Measurements from ENCODE around the gene VIPAS39.
"Not testable (repeated sequence)": the region's sequence is repeated elsewhere in the genome, so short reads cannot be mapped to it uniquely, and the experiment has no call there.

VIPAS39 gene

GRCh38 chr14:77424862-77425261, 32.5 kb downstream of the VIPAS39 start:
- H2AFZ ChIP-seq (ENCODE audit: low read depth, low read length), result no peak overlapping the region
- H3K36me3 ChIP-seq (replicated peaks; ENCODE audit: low read depth, low read length), result peaks cover 60% of the 10 kb centered on the region
- H3K79me2 ChIP-seq (ENCODE audit: low read length), result no peaks in the 10 kb centered on the region
- no peak overlapping the region for H3K9ac ChIP-seq (ENCODE audit: low read length)
- TF ChIP-seq EZH2phosphoT487 (IDR thresholded peaks at IDR 0.05; ENCODE audit: low read depth), result no peak
- TF ChIP-seq CTCF (IDR thresholded peaks at IDR 0.05; ENCODE audit: low read depth, low read length), result no peak
- H3K9me3 ChIP-seq (ENCODE audit: insufficient read depth, low read length), result peaks cover 2% of the 10 kb centered on the region; the same call in 1 of the 2 replicates
- H3K27ac ChIP-seq (ENCODE audit: low read length), result no peak overlapping the region
- no peak overlapping the region for H3K4me2 ChIP-seq (ENCODE audit: low read length)
- no peaks in the 10 kb centered on the region for H4K20me1 ChIP-seq (ENCODE audit: insufficient read depth, low read length)
- no peaks in the 10 kb centered on the region for H3K4me1 ChIP-seq (ENCODE audit: low read length)
- no peaks in the 10 kb centered on the region for H3K27me3 ChIP-seq (ENCODE audit: low read depth, low read length)
- H3K4me3 ChIP-seq (ENCODE audit: low read length), result no peak overlapping the region

GRCh38 chr14:77423423-77423822, 34.0 kb downstream of the VIPAS39 start, which contains the start of gene NOXRED1:
Gene NOXRED1, minus strand, starts transcription at chr14:77423523. Its CDS starts 634 bp downstream, at chr14:77422889.
- Histone ChIP-seq H3K4me3 (ENCODE audit: low read length) (no peak within 1 kb of the TSS), H4K20me1 (ENCODE audit: insufficient read depth, low read length) (no peaks in the 10 kb centered on the region), H2AFZ (ENCODE audit: low read depth, low read length) (no peak within 1 kb of the TSS), H3K4me1 (ENCODE audit: low read length) (no peaks in the 10 kb centered on the region), H3K9ac (ENCODE audit: low read length) (no peak within 1 kb of the TSS), H3K27ac (ENCODE audit: low read length) (no peak within 1 kb of the TSS), H3K79me2 (ENCODE audit: low read length) (no peaks in the 10 kb centered on the region), H3K9me3 (ENCODE audit: insufficient read depth, low read length) (peaks cover 5% of the 10 kb centered on the region; the same call in 1 of the 2 replicates), H3K4me2 (ENCODE audit: low read length) (no peak within 1 kb of the TSS), H3K36me3 (replicated peaks; ENCODE audit: low read depth, low read length) (peaks cover 52% of the 10 kb centered on the region), H3K27me3 (ENCODE audit: low read depth, low read length) (no peaks in the 10 kb centered on the region)
- TF ChIP-seq CTCF (IDR thresholded peaks at IDR 0.05; ENCODE audit: low read depth, low read length) (no peak), EZH2phosphoT487 (IDR thresholded peaks at IDR 0.05; ENCODE audit: low read depth) (no peak)

GRCh38 chr14:77421201-77421600, 36.2 kb downstream of the VIPAS39 start:
- Histone ChIP-seq H3K4me2 (ENCODE audit: low read length) (no peak overlapping the region), H3K27me3 (ENCODE audit: low read depth, low read length) (no peaks in the 10 kb centered on the region), H3K36me3 (replicated peaks; ENCODE audit: low read depth, low read length) (peaks cover 36% of the 10 kb centered on the region), H3K4me1 (ENCODE audit: low read length) (no peaks in the 10 kb centered on the region), H2AFZ (ENCODE audit: low read depth, low read length) (no peak overlapping the region), H3K9ac (ENCODE audit: low read length) (no peak overlapping the region), H3K4me3 (ENCODE audit: low read length) (no peak overlapping the region), H3K27ac (ENCODE audit: low read length) (no peak overlapping the region), H4K20me1 (ENCODE audit: insufficient read depth, low read length) (no peaks in the 10 kb centered on the region), H3K9me3 (ENCODE audit: insufficient read depth, low read length) (peaks cover 5% of the 10 kb centered on the region; the same call in 1 of the 2 replicates), H3K79me2 (ENCODE audit: low read length) (no peaks in the 10 kb centered on the region)
- TF ChIP-seq CTCF (IDR thresholded peaks at IDR 0.05; ENCODE audit: low read depth, low read length) (no peak), EZH2phosphoT487 (IDR thresholded peaks at IDR 0.05; ENCODE audit: low read depth) (no peak)

GRCh38 chr14:77416836-77417235, 40.6 kb downstream of the VIPAS39 start:
- no peaks in the 10 kb centered on the region for H3K27me3 ChIP-seq (ENCODE audit: low read depth, low read length)
- H3K4me2 ChIP-seq (ENCODE audit: low read length), result no peak overlapping the region
- no peaks in the 10 kb centered on the region for H3K79me2 ChIP-seq (ENCODE audit: low read length)
- H2AFZ ChIP-seq (ENCODE audit: low read depth, low read length), result no peak overlapping the region
- H3K27ac ChIP-seq (ENCODE audit: low read length), result no peak overlapping the region
- no peaks in the 10 kb centered on the region for H3K4me1 ChIP-seq (ENCODE audit: low read length)
- peaks cover 5% of the 10 kb centered on the region; the same call in 1 of the 2 replicates for H3K9me3 ChIP-seq (ENCODE audit: insufficient read depth, low read length)
- H4K20me1 ChIP-seq (ENCODE audit: insufficient read depth, low read length), result no peaks in the 10 kb centered on the region
- TF ChIP-seq EZH2phosphoT487 (IDR thresholded peaks at IDR 0.05; ENCODE audit: low read depth) (no peak), CTCF (IDR thresholded peaks at IDR 0.05; ENCODE audit: low read depth, low read length) (no peak)
- peaks cover 9% of the 10 kb centered on the region for H3K36me3 ChIP-seq (replicated peaks; ENCODE audit: low read depth, low read length)
- H3K4me3 ChIP-seq (ENCODE audit: low read length), result no peak overlapping the region
- H3K9ac ChIP-seq (ENCODE audit: low read length), result no peak overlapping the region

- H3K4me1 ChIP-seq (ENCODE audit: low read length); H4K20me1 ChIP-seq (ENCODE audit: insufficient read depth, low read length); H3K9me3 ChIP-seq (ENCODE audit: insufficient read depth, low read length); H3K9ac ChIP-seq (ENCODE audit: low read length); H3K79me2 ChIP-seq (ENCODE audit: low read length); H2AFZ ChIP-seq (ENCODE audit: low read depth, low read length); H3K27ac ChIP-seq (ENCODE audit: low read length); H3K36me3 ChIP-seq (replicated peaks; ENCODE audit: low read depth, low read length); H3K4me2 ChIP-seq (ENCODE audit: low read length); H3K27me3 ChIP-seq (ENCODE audit: low read depth, low read length); H3K4me3 ChIP-seq (ENCODE audit: low read length): not testable (repeated sequence)
Observed at GRCh38 chr14:77416098-77416497, 41.3 kb downstream of the VIPAS39 start.

GRCh38 chr14:77415403-77416030, 41.9 kb downstream of the VIPAS39 start:
- not testable (repeated sequence) for H3K36me3 ChIP-seq (replicated peaks; ENCODE audit: low read depth, low read length); H3K27me3 ChIP-seq (ENCODE audit: low read depth, low read length); H3K4me1 ChIP-seq (ENCODE audit: low read length); H3K27ac ChIP-seq (ENCODE audit: low read length); H4K20me1 ChIP-seq (ENCODE audit: insufficient read depth, low read length); H3K79me2 ChIP-seq (ENCODE audit: low read length); H2AFZ ChIP-seq (ENCODE audit: low read depth, low read length); H3K4me3 ChIP-seq (ENCODE audit: low read length); H3K9ac ChIP-seq (ENCODE audit: low read length); H3K4me2 ChIP-seq (ENCODE audit: low read length); H3K9me3 ChIP-seq (ENCODE audit: insufficient read depth, low read length)

Measured in OCI-LY3 (cell line).